B cell (primary cell): ENCODE measurements around the gene DDX10.

ENCODE experiments used
- CTCF ChIP-seq: fragments of 200-600 bp; IDR thresholded peaks from one replicate; pipeline ENCODE4 v1.8.0; 2022; ENCODE audit warnings: antibody characterized with exemption, mild to moderate bottlenecking
- EZH2 ChIP-seq: IDR thresholded peaks from 2 replicates; pipeline ENCODE4 v1.6.1; 2012; ENCODE audit warnings: borderline replicate concordance, low read depth, mild to moderate bottlenecking, moderate library complexity, low read length; ENCODE audit not compliant: insufficient read depth, poor library complexity, severe bottlenecking

DNA sequence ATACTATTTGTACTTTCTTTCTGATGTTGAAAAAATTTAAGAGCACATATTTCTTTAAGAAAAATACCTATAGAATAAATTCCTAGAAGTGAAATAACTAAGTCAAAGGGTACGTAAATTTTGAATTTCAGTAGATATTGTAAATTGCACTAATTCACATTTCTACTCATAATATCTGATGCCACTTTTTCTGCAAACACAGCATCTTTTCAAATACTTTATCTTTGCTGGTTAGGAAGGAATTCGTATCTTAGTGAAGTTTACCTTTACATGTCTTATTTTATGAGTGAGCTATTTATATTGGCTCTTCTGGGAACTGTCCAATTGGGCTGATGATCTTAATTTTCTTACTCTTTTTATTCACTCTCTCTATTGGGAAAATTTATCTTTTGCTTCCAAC lies 148.2 kb downstream of the DDX10 start:
- no peak for TF ChIP-seq CTCF
- TF ChIP-seq EZH2, result no peak
